PFSK-1 (cell line): ENCODE data around the gene CYP2S1.

Experiments used
- FOXP2 ChIP-seq: optimal IDR thresholded peaks from 2 replicates; pipeline ENCODE3; 2011; ENCODE audit warnings: borderline replicate concordance, control low read depth, inconsistent platforms; ENCODE audit not compliant: insufficient read depth; ENCODE audit errors: extremely low read length, extremely low read depth
- POLR2AphosphoS5 ChIP-seq: IDR thresholded peaks from 2 replicates; pipeline ENCODE4 v1.6.1; 2012; ENCODE audit warnings: low read depth, mild to moderate bottlenecking, control low read depth, low read length, moderate library complexity
- SIN3A ChIP-seq: IDR thresholded peaks from 2 replicates; pipeline ENCODE4 v1.6.1; 2012; ENCODE audit warnings: mild to moderate bottlenecking, low read length, moderate library complexity, borderline replicate concordance; ENCODE audit not compliant: insufficient read depth
- TAF1 ChIP-seq: IDR thresholded peaks from 2 replicates; pipeline ENCODE4 v1.6.1; 2012; ENCODE audit warnings: low read length, control low read depth, borderline replicate concordance; ENCODE audit not compliant: insufficient read depth
- TF ChIP-seq, protein P1 (sequence below), 2 experiments: IDR thresholded peaks; 2 replicates each; pipeline versions ENCODE4 v1.6.1 to v1.8.0; 2011 to 2012; ENCODE audit warnings: low read depth in 2 of 2, low read length in 2 of 2, control low read depth in 1 of 2, inconsistent platforms in 1 of 2, mild to moderate bottlenecking in 1 of 2, moderate library complexity in 1 of 2; ENCODE audit not compliant: insufficient read depth in 1 of 2

The CYP2S1 gene

DNA sequence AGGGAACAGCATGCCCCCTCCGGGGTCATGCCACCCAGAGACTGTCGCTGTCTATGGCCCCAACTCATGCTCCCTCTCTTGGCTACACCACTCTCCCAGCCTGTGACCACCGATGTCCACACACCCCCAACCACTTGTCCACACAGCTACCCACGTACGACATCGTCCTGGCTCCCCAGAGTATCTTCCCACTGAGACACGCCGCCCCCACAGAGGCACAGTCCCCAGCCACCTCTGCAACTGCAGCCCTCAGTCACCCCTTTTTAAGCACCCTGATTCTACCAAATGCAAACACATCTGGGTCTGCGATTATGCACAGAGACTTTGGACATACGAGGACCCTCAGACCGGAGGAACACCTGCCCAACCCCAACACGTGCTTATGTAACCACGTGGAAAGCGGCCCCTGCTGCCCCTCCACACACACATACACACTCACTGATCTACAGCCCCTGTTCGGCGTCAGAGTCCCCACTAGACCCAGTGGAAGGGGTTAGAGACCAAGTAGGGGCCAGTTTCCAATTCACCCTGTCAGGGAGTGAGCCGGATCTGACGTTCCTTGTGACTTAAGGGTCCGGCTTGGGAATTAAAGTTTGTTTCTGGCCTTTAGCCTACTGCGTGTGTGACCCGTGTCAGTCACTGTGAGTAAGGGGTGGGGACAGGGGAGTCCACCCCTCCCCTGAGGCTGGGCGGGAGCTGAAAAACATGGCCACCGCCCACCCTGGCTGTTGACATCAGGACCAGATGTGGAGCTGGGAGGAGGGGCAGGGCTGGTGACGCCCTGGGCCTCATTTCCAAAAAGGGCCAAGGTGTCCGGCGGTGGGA, 14.1 kb downstream of the CYP2S1 start:
- TF ChIP-seq POLR2AphosphoS5 (no peak), FOXP2 (no peak), TAF1 (no peak), SIN3A (no peak)
- TF ChIP-seq, protein P1, sequence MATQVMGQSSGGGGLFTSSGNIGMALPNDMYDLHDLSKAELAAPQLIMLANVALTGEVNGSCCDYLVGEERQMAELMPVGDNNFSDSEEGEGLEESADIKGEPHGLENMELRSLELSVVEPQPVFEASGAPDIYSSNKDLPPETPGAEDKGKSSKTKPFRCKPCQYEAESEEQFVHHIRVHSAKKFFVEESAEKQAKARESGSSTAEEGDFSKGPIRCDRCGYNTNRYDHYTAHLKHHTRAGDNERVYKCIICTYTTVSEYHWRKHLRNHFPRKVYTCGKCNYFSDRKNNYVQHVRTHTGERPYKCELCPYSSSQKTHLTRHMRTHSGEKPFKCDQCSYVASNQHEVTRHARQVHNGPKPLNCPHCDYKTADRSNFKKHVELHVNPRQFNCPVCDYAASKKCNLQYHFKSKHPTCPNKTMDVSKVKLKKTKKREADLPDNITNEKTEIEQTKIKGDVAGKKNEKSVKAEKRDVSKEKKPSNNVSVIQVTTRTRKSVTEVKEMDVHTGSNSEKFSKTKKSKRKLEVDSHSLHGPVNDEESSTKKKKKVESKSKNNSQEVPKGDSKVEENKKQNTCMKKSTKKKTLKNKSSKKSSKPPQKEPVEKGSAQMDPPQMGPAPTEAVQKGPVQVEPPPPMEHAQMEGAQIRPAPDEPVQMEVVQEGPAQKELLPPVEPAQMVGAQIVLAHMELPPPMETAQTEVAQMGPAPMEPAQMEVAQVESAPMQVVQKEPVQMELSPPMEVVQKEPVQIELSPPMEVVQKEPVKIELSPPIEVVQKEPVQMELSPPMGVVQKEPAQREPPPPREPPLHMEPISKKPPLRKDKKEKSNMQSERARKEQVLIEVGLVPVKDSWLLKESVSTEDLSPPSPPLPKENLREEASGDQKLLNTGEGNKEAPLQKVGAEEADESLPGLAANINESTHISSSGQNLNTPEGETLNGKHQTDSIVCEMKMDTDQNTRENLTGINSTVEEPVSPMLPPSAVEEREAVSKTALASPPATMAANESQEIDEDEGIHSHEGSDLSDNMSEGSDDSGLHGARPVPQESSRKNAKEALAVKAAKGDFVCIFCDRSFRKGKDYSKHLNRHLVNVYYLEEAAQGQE (IDR thresholded peaks at IDR 0.05; ENCODE audit: insufficient read depth in 1 of 2, low read depth in 2 of 2, low read length in 2 of 2): no peak

DNA sequence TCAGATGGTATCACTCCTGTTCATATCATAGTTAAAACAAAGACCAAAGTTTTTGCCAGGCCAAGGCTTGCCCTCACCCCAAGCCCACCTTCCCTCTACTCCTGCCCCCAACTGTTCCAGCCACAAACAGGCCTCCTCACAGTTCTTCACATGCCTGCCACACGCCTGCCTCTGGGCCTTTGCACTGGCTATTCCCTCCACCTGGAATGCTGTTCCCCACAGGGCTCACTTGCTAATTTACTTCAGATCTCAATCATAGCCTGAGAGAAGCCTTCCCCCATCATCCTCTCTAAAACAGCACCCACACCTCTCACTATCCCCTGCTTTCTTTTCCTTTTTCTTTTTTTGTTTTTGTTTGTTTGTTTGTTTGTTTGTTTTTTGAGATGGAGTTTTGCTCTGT, 21.1 kb downstream of the CYP2S1 start:
- TF ChIP-seq, protein P1 (IDR thresholded peaks at IDR 0.05; ENCODE audit: insufficient read depth in 1 of 2, low read depth in 2 of 2, low read length in 2 of 2): no peak
- TF ChIP-seq SIN3A (no peak), FOXP2 (no peak), TAF1 (no peak), POLR2AphosphoS5 (no peak)

DNA sequence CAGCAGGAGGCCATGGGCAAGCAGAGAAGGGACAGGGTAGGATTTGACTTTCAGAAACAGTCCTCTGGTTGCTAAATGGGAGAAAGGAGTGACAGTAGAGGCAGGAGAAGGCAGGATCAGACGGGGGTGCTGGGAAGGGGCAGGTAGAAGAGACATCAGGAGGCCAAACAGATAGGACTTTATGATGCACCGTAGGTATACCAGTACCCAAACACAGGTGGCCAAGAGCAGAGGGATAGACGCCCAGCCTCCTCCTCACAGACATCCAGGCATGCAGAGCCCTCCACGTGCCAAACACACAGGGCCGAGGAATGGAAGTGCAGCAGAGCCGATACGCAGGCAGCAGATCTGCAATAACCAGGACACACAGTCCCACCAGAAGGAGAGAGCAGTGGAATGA, 24.7 kb downstream of the CYP2S1 start:
- TF ChIP-seq POLR2AphosphoS5: no peak

DNA sequence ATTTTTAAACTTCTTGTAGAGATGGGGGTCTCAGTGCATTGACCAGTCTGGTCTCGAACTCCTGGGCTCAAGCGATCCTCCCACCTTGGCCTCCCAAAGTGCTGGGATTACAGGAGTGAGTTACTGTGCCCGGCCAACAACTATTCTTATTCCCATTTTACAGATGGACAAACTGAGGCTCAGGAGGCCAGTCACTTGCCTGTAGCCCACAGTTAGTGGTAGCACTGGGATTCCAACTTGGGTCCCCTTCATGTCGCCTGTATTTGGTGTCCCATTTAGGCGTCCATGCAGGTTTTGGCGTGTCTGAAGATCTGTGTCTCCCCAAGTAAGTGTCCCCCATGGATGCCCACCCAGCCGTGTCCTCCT, 25.2 kb downstream of the CYP2S1 start:
- TF ChIP-seq TAF1: no peak
- TF ChIP-seq, protein P1 (IDR thresholded peaks at IDR 0.05; ENCODE audit: insufficient read depth in 1 of 2, low read depth in 2 of 2, low read length in 2 of 2): no peak
- TF ChIP-seq POLR2AphosphoS5: no peak
- TF ChIP-seq FOXP2: no peak
- TF ChIP-seq SIN3A: no peak

DNA sequence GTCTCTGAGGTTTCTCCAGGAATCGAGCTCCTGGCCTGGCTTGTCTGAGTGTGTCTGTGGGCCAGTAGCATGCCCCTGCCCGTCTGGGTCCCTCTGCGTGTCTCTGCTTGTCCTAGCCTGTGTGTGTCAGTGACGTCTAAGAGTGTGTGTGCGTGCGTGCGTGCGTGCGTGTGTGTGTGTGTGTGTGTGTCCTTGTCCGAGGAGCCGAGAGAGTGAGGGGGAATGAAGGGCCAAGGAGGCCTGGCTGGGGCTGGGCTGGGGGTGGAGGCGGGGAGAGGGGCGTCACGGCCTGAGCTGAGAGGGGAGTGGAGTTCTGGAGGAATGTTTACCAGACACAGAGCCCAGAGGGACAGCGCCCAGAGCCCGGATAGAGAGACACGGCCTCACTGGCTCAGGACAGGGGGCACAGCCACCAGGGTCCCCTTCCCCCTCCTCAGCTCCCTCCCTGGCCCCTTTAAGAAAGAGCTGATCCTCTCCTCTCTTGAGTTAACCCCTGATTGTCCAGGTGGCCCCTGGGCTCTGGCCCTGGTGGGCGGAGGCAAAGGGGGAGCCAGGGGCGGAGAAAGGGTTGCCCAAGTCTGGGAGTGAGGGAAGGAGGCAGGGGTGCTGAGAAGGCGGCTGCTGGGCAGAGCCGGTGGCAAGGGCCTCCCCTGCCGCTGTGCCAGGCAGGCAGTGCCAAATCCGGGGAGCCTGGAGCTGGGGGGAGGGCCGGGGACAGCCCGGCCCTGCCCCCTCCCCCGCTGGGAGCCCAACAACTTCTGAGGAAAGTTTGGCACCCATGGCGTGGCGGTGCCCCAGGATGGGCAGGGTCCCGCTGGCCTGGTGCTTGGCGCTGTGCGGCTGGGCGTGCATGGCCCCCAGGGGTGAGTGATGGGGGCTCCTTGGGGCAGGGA, 25.8 kb downstream of the CYP2S1 start, which contains the start of gene AXL:
Gene AXL (plus strand): TSS at position 609 of the 893 bp plus-strand sequence. CDS start 170 bp downstream, at position 779.
- TF ChIP-seq FOXP2: peak; percentile 51
- peak; percentile 50; the same call in 1 of the 2 replicates for TF ChIP-seq POLR2AphosphoS5
- TF ChIP-seq TAF1: 0 out of 2 replicates have a peak, but pooled peaks have one; percentile 22
- peak; percentile 13; the same call in 1 of the 2 replicates for TF ChIP-seq SIN3A
- TF ChIP-seq, protein P1 (IDR thresholded peaks at IDR 0.05; ENCODE audit: insufficient read depth in 1 of 2, low read depth in 2 of 2, low read length in 2 of 2): no peak
